Measurements from ENCODE around the gene KRTAP10-2. TPM values are rescaled to one million over a fixed set of nuclear protein-coding genes. Genes with fewer than 3 reads are reported as not detected.

Gene KRTAP10-2
- total and polyA plus RNA-seq, 9 of the 15 experiments (the other 6 are each of a cell fraction or from before 2014, with no cell fraction given), result not detected

DNA sequence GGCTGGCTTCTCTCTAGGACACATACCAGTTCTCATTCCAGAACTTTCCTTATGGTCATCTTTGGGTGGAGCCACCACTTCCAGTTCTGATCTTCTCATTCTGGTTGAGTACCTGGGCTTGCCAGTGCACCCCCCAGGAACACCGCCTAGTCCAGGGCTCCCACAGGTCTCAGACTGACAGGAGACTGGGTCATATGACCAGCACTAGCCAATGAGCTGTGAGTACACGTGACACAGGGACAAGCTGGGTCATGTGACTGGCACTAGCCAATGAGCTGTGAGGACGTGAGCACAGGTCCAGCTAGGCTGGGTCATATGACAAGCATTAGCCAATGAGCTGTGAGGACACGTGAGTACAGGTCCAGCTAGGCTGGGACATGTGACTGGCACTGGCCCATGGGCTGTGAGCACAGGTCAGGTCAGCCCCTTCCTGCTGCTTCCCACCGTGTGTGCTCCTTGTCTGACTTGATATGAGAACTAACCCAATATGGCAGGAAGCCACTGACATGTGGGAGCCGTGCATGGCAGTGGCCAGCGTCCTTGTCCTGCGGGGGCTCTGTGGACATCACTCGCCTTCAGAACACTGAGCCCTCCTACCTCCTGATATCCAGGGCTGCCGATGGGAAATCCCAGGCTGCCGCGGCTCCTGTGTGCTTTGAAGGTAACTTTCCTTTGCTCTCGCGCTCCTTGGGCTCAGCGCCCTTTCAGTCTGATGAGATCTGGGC lies 34.0 kb downstream of the KRTAP10-2 start (continued):
- TF ChIP-seq, protein P1, sequence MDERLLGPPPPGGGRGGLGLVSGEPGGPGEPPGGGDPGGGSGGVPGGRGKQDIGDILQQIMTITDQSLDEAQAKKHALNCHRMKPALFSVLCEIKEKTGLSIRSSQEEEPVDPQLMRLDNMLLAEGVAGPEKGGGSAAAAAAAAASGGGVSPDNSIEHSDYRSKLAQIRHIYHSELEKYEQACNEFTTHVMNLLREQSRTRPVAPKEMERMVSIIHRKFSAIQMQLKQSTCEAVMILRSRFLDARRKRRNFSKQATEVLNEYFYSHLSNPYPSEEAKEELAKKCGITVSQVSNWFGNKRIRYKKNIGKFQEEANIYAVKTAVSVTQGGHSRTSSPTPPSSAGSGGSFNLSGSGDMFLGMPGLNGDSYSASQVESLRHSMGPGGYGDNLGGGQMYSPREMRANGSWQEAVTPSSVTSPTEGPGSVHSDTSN (CRISPR knock-in tag; IDR thresholded peaks at IDR 0.05; ENCODE audit: low read depth), result no peak
- TF ChIP-seq, protein P1 (tag; conservative IDR thresholded peaks at IDR 0.05; ENCODE audit: low read depth), result peak; percentile 68
- TF ChIP-seq BMI1 (IDR thresholded peaks at IDR 0.05; ENCODE audit: low read length) (no peak), CHD2 (IDR thresholded peaks at IDR 0.05; ENCODE audit: low read depth, low read length) (0 out of 2 replicates have a peak, but pooled peaks have one; percentile 11), HMGN3 (IDR thresholded peaks at IDR 0.05; ENCODE audit: borderline replicate concordance, extremely low read depth, insufficient read length, low read depth, low read length) (no peak), NR2C2 (CRISPR knock-in tag; IDR thresholded peaks at IDR 0.05) (no peak), NR2C2 (tag; IDR thresholded peaks at IDR 0.05) (peak; percentile 91), ZNF79 (CRISPR knock-in tag; IDR thresholded peaks at IDR 0.05; ENCODE audit: low read depth) (0 out of 2 replicates have a peak, but pooled peaks have one; percentile 54), BHLHE40 (IDR thresholded peaks at IDR 0.05; ENCODE audit: low read length) (peak; percentile 97), FOS (IDR thresholded peaks at IDR 0.05; ENCODE audit: extremely low read depth, insufficient read length) (peak; percentile 99), ZNF41 (CRISPR knock-in tag; conservative IDR thresholded peaks at IDR 0.05) (no peak), ZC3H4 (CRISPR knock-in tag; IDR thresholded peaks at IDR 0.05; ENCODE audit: borderline replicate concordance) (no peak), SAP30 (IDR thresholded peaks at IDR 0.05; ENCODE audit: borderline replicate concordance, insufficient read depth, low read depth, low read length, poor library complexity, severe bottlenecking) (no peak), ZNF263 (CRISPR knock-in tag; IDR thresholded peaks at IDR 0.05; ENCODE audit: borderline replicate concordance) (no peak), RHOXF2B (CRISPR knock-in tag; conservative IDR thresholded peaks at IDR 0.05) (0 out of 2 replicates have a peak, but pooled peaks have one; percentile 80), TEAD1 (CRISPR knock-in tag; IDR thresholded peaks at IDR 0.05) (0 out of 4 replicates have a peak, but pooled peaks of 1 of the 2 experiments have one; percentile 22)
- TF ChIP-seq, protein P2, sequence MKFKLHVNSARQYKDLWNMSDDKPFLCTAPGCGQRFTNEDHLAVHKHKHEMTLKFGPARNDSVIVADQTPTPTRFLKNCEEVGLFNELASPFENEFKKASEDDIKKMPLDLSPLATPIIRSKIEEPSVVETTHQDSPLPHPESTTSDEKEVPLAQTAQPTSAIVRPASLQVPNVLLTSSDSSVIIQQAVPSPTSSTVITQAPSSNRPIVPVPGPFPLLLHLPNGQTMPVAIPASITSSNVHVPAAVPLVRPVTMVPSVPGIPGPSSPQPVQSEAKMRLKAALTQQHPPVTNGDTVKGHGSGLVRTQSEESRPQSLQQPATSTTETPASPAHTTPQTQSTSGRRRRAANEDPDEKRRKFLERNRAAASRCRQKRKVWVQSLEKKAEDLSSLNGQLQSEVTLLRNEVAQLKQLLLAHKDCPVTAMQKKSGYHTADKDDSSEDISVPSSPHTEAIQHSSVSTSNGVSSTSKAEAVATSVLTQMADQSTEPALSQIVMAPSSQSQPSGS (CRISPR knock-in tag; IDR thresholded peaks at IDR 0.05), result no peak
- TF ChIP-seq, protein P3, sequence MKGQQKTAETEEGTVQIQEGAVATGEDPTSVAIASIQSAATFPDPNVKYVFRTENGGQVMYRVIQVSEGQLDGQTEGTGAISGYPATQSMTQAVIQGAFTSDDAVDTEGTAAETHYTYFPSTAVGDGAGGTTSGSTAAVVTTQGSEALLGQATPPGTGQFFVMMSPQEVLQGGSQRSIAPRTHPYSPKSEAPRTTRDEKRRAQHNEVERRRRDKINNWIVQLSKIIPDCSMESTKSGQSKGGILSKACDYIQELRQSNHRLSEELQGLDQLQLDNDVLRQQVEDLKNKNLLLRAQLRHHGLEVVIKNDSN (CRISPR knock-in tag; IDR thresholded peaks at IDR 0.05), result peak; percentile 100
- TF ChIP-seq, protein P4, sequence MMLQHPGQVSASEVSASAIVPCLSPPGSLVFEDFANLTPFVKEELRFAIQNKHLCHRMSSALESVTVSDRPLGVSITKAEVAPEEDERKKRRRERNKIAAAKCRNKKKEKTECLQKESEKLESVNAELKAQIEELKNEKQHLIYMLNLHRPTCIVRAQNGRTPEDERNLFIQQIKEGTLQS (IDR thresholded peaks at IDR 0.05), result peak; percentile 79; the same call in 1 of the 2 replicates
- TF ChIP-seq, protein P4 (CRISPR knock-in tag; conservative IDR thresholded peaks at IDR 0.05), result no peak
- TF ChIP-seq, protein P5, sequence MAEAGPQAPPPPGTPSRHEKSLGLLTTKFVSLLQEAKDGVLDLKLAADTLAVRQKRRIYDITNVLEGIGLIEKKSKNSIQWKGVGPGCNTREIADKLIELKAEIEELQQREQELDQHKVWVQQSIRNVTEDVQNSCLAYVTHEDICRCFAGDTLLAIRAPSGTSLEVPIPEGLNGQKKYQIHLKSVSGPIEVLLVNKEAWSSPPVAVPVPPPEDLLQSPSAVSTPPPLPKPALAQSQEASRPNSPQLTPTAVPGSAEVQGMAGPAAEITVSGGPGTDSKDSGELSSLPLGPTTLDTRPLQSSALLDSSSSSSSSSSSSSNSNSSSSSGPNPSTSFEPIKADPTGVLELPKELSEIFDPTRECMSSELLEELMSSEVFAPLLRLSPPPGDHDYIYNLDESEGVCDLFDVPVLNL (CRISPR knock-in tag; IDR thresholded peaks at IDR 0.05; ENCODE audit: low read depth), result no peak

All from K562 (cell line).